H9 (cell line): ENCODE measurements around the gene USP34. TPM values are rescaled to one million over a fixed set of nuclear protein-coding genes. Genes with fewer than 3 reads are reported as not detected.

ENCODE experiments used
- DNase-seq: peaks from one replicate; pipeline ENCODE4 v3.0.0-alpha.2; 2017
- H2AFZ ChIP-seq: one replicate; pipeline ENCODE4 v1.6.1; 2013; ENCODE audit warnings: mild to moderate bottlenecking, low read length, control low read depth, moderate library complexity
- H2AK5ac ChIP-seq: 2 replicates; pipeline ENCODE4 v1.6.1; 2013; ENCODE audit warnings: low read length, control low read depth, mixed read lengths; ENCODE audit not compliant: insufficient read length
- H2BK120ac ChIP-seq: one replicate; pipeline ENCODE4 v1.6.1; 2013; ENCODE audit warnings: low read depth, mild to moderate bottlenecking, low read length, control low read depth, inconsistent platforms; ENCODE audit not compliant: poor library complexity, severe bottlenecking
- H2BK12ac ChIP-seq: 2 replicates; pipeline ENCODE4 v1.6.1; 2013; ENCODE audit warnings: low read length, control low read depth, mixed read lengths, low read depth; ENCODE audit not compliant: insufficient read length
- H2BK15ac ChIP-seq: 2 replicates; pipeline ENCODE4 v1.6.1; 2013; ENCODE audit warnings: low read depth, low read length, control low read depth
- H2BK20ac ChIP-seq: one replicate; pipeline ENCODE4 v1.6.1; 2013; ENCODE audit warnings: low read depth, mild to moderate bottlenecking, low read length, control low read depth, inconsistent platforms; ENCODE audit not compliant: poor library complexity, severe bottlenecking
- H2BK5ac ChIP-seq: 2 replicates; pipeline ENCODE4 v1.6.1; 2013; ENCODE audit warnings: low read length, control low read depth, mixed read lengths; ENCODE audit not compliant: insufficient read length
- H3K14ac ChIP-seq: 2 replicates; pipeline ENCODE4 v1.6.1; 2013; ENCODE audit warnings: low read length, control low read depth; ENCODE audit not compliant: insufficient read depth
- H3K18ac ChIP-seq: 2 replicates; pipeline ENCODE4 v1.6.1; 2013; ENCODE audit warnings: low read depth, mild to moderate bottlenecking, mixed read lengths, low read length, control low read depth; ENCODE audit not compliant: insufficient read length
- H3K23ac ChIP-seq: 2 replicates; pipeline ENCODE4 v1.6.1; 2013; ENCODE audit warnings: low read length, control low read depth, mixed read lengths, low read depth; ENCODE audit not compliant: insufficient read length
- H3K23me2 ChIP-seq: 2 replicates; pipeline ENCODE4 v1.6.1; 2013; ENCODE audit warnings: low read depth, mild to moderate bottlenecking, mixed read lengths, low read length, control low read depth; ENCODE audit not compliant: insufficient read length, poor library complexity, severe bottlenecking
- H3K27ac ChIP-seq: 2 replicates; pipeline ENCODE4 v1.5.1; 2013; ENCODE audit warnings: low read length, control low read depth, mixed read lengths, low read depth; ENCODE audit not compliant: insufficient read length
- H3K27me3 ChIP-seq: 2 replicates; pipeline ENCODE4 v1.6.1; 2013; ENCODE audit warnings: low read length, control low read depth, inconsistent platforms; ENCODE audit not compliant: insufficient read depth
- H3K4ac ChIP-seq: 2 replicates; pipeline ENCODE4 v1.6.1; 2013; ENCODE audit warnings: low read depth, mild to moderate bottlenecking, control low read depth, inconsistent platforms, low read length, moderate library complexity
- H3K4me1 ChIP-seq: 2 replicates; pipeline ENCODE4 v1.6.1; 2013; ENCODE audit warnings: low read length, control low read depth, inconsistent platforms; ENCODE audit not compliant: insufficient read depth
- H3K4me2 ChIP-seq: 2 replicates; pipeline ENCODE4 v1.6.1; 2013; ENCODE audit warnings: low read length, control low read depth, mixed read lengths; ENCODE audit not compliant: insufficient read length, insufficient read depth
- H3K56ac ChIP-seq: 2 replicates; pipeline ENCODE4 v1.6.1; 2013; ENCODE audit warnings: low read depth, mild to moderate bottlenecking, mixed read lengths, low read length, control low read depth; ENCODE audit not compliant: insufficient read length
- H3K79me1 ChIP-seq: 2 replicates; pipeline ENCODE4 v1.6.1; 2013; ENCODE audit warnings: low read depth, mild to moderate bottlenecking, moderate library complexity, low read length, control low read depth, inconsistent platforms; ENCODE audit not compliant: insufficient read depth, poor library complexity, severe bottlenecking
- H3K79me2 ChIP-seq: 2 replicates; pipeline ENCODE4 v1.6.1; 2013; ENCODE audit warnings: low read length, control low read depth, inconsistent platforms; ENCODE audit not compliant: insufficient read depth
- H3K9ac ChIP-seq: 2 replicates; pipeline ENCODE4 v1.6.1; 2013; ENCODE audit warnings: low read length, control low read depth, mixed read lengths; ENCODE audit not compliant: insufficient read length; ENCODE audit errors: extremely low read depth
- H3K9me3 ChIP-seq: one replicate; pipeline ENCODE4 v1.6.1; 2013; ENCODE audit warnings: low read depth, low read length, inconsistent platforms; ENCODE audit not compliant: control insufficient read depth
- H3T11ph ChIP-seq: one replicate; pipeline ENCODE4 v1.6.1; 2013; ENCODE audit warnings: mild to moderate bottlenecking, low read length, control low read depth, inconsistent platforms
- H4K20me1 ChIP-seq: one replicate; pipeline ENCODE4 v1.6.1; 2013; ENCODE audit not compliant: control insufficient read depth, insufficient read length, insufficient read depth
- H4K5ac ChIP-seq: 2 replicates; pipeline ENCODE4 v1.6.1; 2013; ENCODE audit warnings: low read depth, mild to moderate bottlenecking, mixed read lengths, low read length, control low read depth; ENCODE audit not compliant: insufficient read length
- H4K8ac ChIP-seq: replicated peaks from 2 replicates; pipeline ENCODE4 v1.6.1; 2013; ENCODE audit warnings: low read length, control low read depth, mixed read lengths, low read depth; ENCODE audit not compliant: insufficient read length
- H4K91ac ChIP-seq: 2 replicates; pipeline ENCODE4 v1.6.1; 2013; ENCODE audit warnings: low read depth, mild to moderate bottlenecking, moderate library complexity, mixed read lengths, low read length, control low read depth; ENCODE audit not compliant: insufficient read length
- H3K27ac Mint-ChIP-seq, 3 experiments: 2 replicates in 2 of 3; 3 replicates in 1 of 3; pipeline ENCODE4 v1.8.0; 2020 to 2021; ENCODE audit warnings: mixed read lengths in 3 of 3, mild to moderate bottlenecking in 1 of 3, moderate library complexity in 1 of 3
- H3K27me3 Mint-ChIP-seq: 2 replicates; pipeline ENCODE4 v1.8.0; 2021; ENCODE audit warnings: low read depth, mild to moderate bottlenecking, moderate library complexity, mixed read lengths
- H3K36me3 Mint-ChIP-seq, 3 experiments: 2 replicates in 2 of 3; 3 replicates in 1 of 3; pipeline ENCODE4 v1.8.0; 2020 to 2021; ENCODE audit warnings: low read depth in 3 of 3, mixed read lengths in 3 of 3; ENCODE audit not compliant: insufficient read depth in 1 of 3
- H3K4me1 Mint-ChIP-seq, 2 experiments: 2 replicates each; pipeline ENCODE4 v1.8.0; 2020; ENCODE audit warnings: mixed read lengths in 2 of 2
- H3K4me3 Mint-ChIP-seq, 2 experiments: 2 replicates in 1 of 2; 3 replicates in 1 of 2; pipeline ENCODE4 v1.8.0; 2020 to 2021; ENCODE audit warnings: mild to moderate bottlenecking in 2 of 2, mixed read lengths in 2 of 2, moderate library complexity in 1 of 2
- H3K9me3 Mint-ChIP-seq, 2 experiments: 2 replicates in 1 of 2; 3 replicates in 1 of 2; pipeline ENCODE4 v1.8.0; 2020; ENCODE audit warnings: mild to moderate bottlenecking in 2 of 2, mixed read lengths in 2 of 2, moderate library complexity in 1 of 2
- CTCF ChIP-seq: fragments of 200-600 bp; sonication (generic); conservative IDR thresholded peaks from 3 replicates; pipeline ENCODE4 v1.8.0; 2021; ENCODE audit warnings: antibody characterized with exemption, mild to moderate bottlenecking
- WGBS: extraction: QIAGEN DNeasy Blood & Tissue Kit; methylation state at CpG from one replicate; pipeline ENCODE4 v1.1.7; 2013; ENCODE audit warnings: missing lambda C conversion rate, low lambda C conversion rate, mixed read lengths; ENCODE audit not compliant: insufficient read length; ENCODE audit errors: extremely low coverage; 5-methylcytosine and 5-hydroxymethylcytosine counted together
- total RNA-seq: library from RNA; stranded (reverse); gene quantifications from 2 replicates; pipeline ENCODE4 v1.2.1, GENCODE V29; 2021

Gene USP34
- total RNA-seq, 1 experiment from 2014 or later, result 93.9 TPM

- Histone ChIP-seq H3K9me3 (no peaks in the 10 kb centered on the region), H4K8ac (no peak overlapping the region), H3K23me2 (no peaks in the 10 kb centered on the region), H2AK5ac (no peak overlapping the region), H3K27me3 (no peaks in the 10 kb centered on the region), H2BK5ac (no peak overlapping the region), H3K4ac (no peak overlapping the region), H2BK15ac (no peak overlapping the region), H3K79me1 (peaks cover 6% of the 10 kb centered on the region), H3K56ac (no peak overlapping the region), H2BK20ac (no peak overlapping the region), H3K18ac (no peak overlapping the region), H2BK120ac (no peak overlapping the region), H4K20me1 (no peaks in the 10 kb centered on the region), H3K4me1 (no peaks in the 10 kb centered on the region), H4K5ac (no peak overlapping the region), H3K4me2 (no peak overlapping the region), H2BK12ac (no peak overlapping the region), H2AFZ (no peak overlapping the region), H3K79me2 (peaks cover 50% of the 10 kb centered on the region; the same call in 1 of the 2 replicates), H3T11ph (no peak overlapping the region), H3K27ac (no peak overlapping the region), H4K91ac (no peak overlapping the region), H3K23ac (no peak overlapping the region), H3K14ac (no peak overlapping the region), H3K9ac (no peak overlapping the region)
- H3K36me3 Mint-ChIP-seq, result peaks cover 11 to 21% (median 16%) of the 10 kb centered on the region in 3 experiments; a peak in 6 of 7 replicates
- no peaks in the 10 kb centered on the region for H3K27me3 Mint-ChIP-seq
- no peak overlapping the region for H3K4me3 Mint-ChIP-seq
- no peak overlapping the region; a peak in 1 of 7 replicates for H3K27ac Mint-ChIP-seq
- peaks cover 2 to 4% of the 10 kb centered on the region in 2 experiments; a peak in 1 of 4 replicates for H3K4me1 Mint-ChIP-seq
- no peak for TF ChIP-seq CTCF
- no CpG with 5 or more reads among the region's 8 CpGs for WGBS
- H3K9me3 Mint-ChIP-seq, result peaks cover 2 to 3% of the 10 kb centered on the region in 2 experiments; a peak in 1 of 5 replicates
- no peak for DNase-seq
These were observed 18.5 kb downstream of the USP34 start for GRCh38 chr2:61452392-61452791.
